Uterus (tissue), 2 donors: ENCODE measurements around the gene GCNT1.

Source experiments
- POLR2A ChIP-seq, 2 donors: fragments of 450-650 bp; IDR thresholded peaks; one replicate each; pipeline ENCODE4 v1.6.1; 2016; ENCODE audit warnings: antibody characterized with exemption in 2 of 2, mild to moderate bottlenecking in 1 of 2, moderate library complexity in 1 of 2
- TF ChIP-seq, protein P1 (sequence below), 4 experiments: fragments of 200-600 bp in 2 of 4; fragments of 450-650 bp in 2 of 4; sonication (generic) in 2 of 4; IDR thresholded peaks; one replicate each; pipeline ENCODE4 v1.5.1; 2016 to 2019; ENCODE audit warnings: antibody characterized with exemption in 4 of 4, mild to moderate bottlenecking in 2 of 4, moderate library complexity in 1 of 4

DNA sequence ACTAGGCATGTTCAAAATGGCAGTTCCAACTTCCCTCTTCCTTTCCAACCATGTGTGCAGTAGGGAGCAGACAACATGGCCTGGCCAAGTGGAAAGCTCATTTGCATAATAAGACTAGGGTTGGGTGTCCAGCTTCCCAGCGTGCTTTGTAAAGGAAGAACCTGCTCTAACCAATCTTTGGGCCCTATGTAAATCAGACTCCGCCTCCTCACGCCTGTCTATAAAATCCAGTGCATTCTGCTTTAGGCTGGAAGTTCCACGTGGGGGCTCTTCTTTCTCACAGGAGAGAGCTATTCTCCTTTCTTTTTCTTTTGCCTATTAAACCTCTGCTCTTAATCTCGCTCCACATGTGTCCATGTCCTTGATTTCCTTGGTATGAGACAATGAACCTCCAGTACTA is 83.4 kb downstream of the GCNT1 start:
- TF ChIP-seq, protein P1, sequence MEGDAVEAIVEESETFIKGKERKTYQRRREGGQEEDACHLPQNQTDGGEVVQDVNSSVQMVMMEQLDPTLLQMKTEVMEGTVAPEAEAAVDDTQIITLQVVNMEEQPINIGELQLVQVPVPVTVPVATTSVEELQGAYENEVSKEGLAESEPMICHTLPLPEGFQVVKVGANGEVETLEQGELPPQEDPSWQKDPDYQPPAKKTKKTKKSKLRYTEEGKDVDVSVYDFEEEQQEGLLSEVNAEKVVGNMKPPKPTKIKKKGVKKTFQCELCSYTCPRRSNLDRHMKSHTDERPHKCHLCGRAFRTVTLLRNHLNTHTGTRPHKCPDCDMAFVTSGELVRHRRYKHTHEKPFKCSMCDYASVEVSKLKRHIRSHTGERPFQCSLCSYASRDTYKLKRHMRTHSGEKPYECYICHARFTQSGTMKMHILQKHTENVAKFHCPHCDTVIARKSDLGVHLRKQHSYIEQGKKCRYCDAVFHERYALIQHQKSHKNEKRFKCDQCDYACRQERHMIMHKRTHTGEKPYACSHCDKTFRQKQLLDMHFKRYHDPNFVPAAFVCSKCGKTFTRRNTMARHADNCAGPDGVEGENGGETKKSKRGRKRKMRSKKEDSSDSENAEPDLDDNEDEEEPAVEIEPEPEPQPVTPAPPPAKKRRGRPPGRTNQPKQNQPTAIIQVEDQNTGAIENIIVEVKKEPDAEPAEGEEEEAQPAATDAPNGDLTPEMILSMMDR (IDR thresholded peaks at IDR 0.05): no peak
- TF ChIP-seq POLR2A (IDR thresholded peaks at IDR 0.05): no peak
